GM18858 (cell line): ENCODE results near the gene DAB1.
"Not testable (repeated sequence)": the region's sequence is repeated elsewhere in the genome, so short reads cannot be mapped to it uniquely, and the experiment has no call there.

Experiments
- ATAC-seq: cut with Tn5 transposase; IDR thresholded peaks from one replicate; pipeline ENCODE4 v1.9.1; 2021; ENCODE audit not compliant: unreplicated experiment

Gene DAB1

GRCh38 chr1:57362480-57362879 lies 61.4 kb downstream of the DAB1 start:
- ATAC-seq = no peak

DNA sequence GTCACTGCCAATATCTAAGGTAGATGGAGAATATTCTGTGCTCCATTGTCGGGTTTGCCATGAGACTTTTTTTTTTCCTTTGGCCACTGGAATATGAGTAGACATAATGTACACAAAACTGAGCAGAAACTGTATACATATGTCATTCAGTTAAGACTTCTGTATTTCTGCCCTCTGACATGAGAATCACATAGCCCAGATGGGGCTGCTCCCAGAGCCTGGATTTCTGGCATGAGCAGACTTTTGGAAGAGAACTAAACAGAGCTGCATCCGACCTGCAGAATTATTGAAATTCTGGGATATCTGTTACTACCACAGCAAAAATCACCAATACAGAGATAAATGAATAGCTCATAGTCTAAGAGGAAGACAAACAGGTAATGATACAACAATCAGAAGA lies 62.3 kb downstream of the DAB1 start:
- ATAC-seq = no peak

GRCh38 chr1:57360846-57361407 lies 62.9 kb downstream of the DAB1 start:
- no peak for ATAC-seq

DNA sequence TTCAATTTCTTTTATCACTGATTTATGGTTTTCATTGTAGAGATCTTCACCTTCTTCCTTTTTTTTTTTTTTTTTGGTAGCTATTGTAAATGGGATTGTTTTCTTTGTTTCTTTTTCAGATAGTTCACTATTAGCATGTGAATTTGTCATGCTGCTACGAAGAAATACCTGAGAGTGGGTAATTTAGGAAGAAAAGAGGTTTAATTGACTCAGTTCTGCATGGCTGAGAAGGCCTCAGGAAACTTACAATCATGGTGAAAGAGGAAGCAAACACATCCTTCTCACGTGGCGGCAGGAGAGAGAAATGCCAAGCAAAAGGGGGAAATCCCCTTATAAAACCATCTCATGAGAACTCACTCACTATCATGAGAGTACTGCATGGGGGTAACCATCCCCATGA lies 66.4 kb downstream of the DAB1 start:
- no peak for ATAC-seq

DNA sequence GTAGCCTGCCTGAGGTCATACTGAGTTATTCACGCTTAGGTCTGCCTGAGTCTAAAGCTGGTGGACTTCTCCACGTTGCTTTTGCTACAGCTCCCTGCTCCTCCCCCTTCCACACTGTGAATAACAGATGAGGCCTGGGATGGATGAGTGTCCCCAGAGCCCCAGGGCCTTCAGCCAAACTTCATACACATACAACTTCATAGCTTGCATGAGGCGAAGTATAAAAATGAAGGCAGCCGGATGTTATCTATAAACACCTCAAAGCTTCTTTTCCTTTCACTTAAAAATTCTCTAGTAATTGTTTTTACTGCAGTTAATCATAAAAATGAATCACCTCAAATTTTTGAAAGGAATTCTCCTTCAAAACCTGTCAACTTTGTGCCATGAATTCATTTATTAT lies 70.2 kb downstream of the DAB1 start:
- ATAC-seq = no peak

DNA sequence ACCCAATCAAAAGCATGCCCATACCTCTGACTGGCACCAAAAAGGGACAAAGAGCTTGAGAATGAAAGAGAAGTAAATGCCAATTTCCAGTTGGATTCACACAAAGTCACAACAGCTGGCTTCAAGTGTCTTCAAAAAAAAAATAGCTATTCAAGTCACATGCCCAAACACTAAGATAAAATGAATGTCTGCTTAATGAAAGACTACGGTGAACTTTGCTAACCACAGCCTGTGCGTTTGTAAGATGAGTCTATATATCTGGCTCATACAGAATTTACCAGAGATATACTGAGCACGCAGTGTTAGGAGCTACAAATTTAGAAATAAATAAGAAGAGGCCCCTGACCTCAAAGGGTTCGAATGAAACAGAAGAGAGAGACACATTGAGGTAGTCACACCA lies 73.2 kb downstream of the DAB1 start:
- ATAC-seq = no peak

GRCh38 chr1:57348921-57349320 lies 74.9 kb downstream of the DAB1 start:
- no peak for ATAC-seq

DNA sequence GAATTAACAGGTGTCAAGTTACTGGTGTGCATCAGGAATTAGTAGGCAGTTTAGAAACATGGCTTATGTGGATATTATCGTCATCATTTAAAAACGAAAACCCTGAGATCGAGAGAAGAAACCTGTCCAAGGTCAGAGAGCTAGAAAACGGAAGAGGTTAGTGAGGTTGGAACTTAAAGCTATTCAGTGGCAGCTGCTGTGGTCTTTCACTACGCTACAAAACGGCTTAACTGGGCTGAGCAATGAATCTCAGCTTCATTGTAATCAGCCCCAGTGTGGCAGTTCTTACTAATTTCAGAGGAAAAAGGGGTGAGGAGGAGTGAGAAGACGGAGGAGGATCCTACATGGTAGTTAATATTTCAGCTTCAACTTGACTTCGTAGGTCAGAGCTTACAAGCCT lies 77.9 kb downstream of the DAB1 start:
- no peak for ATAC-seq

DNA sequence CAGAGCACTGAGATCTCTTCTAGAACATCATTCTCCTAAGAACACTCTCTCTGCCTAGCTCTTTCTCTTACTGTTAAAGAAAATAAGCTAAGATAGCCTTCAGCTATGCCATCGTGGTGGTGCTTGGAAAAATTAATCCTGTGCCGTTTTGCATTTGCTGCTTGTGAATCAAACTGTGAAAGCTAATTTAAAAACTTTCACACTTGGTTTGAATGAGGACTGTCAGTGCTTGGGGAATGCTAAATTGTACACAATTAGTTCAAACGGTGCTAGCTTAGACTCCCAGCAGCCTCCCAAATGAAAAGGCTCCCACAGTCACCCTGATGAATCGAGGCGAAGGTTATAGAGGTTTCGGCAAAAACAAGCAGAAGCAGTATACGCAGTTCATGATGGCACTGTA lies 79.6 kb downstream of the DAB1 start:
- no peak for ATAC-seq

- ATAC-seq = not testable (repeated sequence)
These were observed 80.5 kb downstream of the DAB1 start for GRCh38 chr1:57343298-57343915.

- ATAC-seq = no peak
These were observed 82.1 kb downstream of the DAB1 start for GRCh38 chr1:57341721-57342120.

GRCh38 chr1:57340334-57341070 lies 83.4 kb downstream of the DAB1 start:
- ATAC-seq = no peak

GRCh38 chr1:57337623-57338022 lies 86.2 kb downstream of the DAB1 start:
- no peak for ATAC-seq

DNA sequence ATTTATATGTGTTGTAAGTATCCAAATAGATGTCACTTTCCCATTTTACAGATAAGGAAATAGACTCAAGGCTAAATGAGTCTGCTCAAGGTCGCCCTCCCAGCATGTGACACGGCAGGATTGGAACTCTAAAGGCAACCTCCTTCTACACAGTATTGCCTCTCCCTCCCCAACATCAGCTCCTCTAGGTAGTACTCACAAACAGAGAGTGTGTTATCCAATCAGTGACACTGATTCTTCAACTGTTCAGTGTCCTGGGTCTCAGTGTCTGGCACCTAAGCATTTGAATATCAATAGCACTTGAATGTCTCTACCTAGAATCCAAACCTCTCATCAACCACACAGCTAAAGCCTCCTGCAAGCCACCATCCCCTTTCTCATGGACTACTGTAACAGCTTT lies 87.1 kb downstream of the DAB1 start:
- no peak for ATAC-seq

DNA sequence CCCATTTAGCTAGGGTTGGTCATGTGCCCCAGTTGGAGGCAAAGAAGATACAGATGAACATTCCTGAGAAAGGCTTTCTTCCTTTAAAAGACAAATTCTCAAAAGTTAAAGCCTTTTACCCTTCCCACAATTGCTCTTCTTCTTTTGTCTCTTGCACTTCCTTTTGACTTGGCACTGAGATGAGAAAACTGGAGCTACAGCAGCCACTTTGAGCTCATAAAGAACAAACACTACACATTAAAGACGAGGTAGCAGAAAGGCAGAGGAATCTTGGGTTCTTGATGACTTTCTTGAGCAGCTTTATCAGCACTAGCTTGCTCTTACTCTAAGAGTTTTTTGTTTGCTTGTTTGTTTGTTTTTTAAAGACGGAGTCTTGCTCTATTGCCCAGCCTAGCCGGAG lies 92.2 kb downstream of the DAB1 start:
- no peak for ATAC-seq

DNA sequence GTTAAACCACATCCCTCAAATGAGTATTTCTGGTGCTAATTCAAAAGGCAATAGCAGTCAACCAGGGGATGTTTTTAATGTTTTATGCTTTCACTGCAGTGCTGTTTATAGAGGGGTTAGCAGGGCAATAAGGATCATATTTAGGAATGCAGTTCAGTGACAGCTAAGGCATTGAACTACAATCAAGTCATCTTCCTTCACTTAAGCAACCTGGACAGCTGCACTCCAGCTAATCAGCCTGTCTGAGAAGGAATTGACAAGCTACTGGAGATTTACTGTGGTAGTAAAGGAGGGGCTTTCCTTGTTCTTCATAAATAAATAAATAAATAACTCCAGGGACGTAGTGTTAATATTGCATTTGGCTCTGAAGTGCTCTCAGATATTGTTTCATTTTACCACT lies 93.9 kb downstream of the DAB1 start:
- no peak for ATAC-seq

GRCh38 chr1:57329001-57329527 lies 94.8 kb downstream of the DAB1 start:
- ATAC-seq = no peak

- no peak for ATAC-seq
These were observed 95.9 kb downstream of the DAB1 start for GRCh38 chr1:57327946-57328345.

GRCh38 chr1:57327336-57327735 lies 96.5 kb downstream of the DAB1 start:
- ATAC-seq = no peak

- no peak for ATAC-seq
These were observed 98.3 kb downstream of the DAB1 start for GRCh38 chr1:57325536-57325935.

DNA sequence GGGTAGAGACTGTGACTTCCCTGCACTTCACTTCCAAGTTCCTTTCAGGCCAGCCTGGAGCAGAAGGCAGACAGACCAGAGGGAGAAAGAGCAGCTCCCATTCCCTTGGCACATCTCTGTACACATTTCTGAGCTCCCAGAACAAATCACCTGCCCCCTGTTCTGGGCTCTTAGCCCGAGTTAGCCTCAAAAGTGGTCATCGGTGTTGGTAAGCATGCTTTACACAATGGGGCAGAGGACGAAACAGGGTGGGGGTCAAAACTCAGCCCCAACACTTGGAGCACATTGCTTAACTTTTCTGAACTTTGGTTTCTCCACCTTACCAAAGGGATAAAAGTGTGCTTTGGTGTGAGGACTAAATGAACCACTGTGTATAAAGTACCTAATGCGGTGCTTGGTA lies 98.7 kb downstream of the DAB1 start:
- no peak for ATAC-seq

DNA sequence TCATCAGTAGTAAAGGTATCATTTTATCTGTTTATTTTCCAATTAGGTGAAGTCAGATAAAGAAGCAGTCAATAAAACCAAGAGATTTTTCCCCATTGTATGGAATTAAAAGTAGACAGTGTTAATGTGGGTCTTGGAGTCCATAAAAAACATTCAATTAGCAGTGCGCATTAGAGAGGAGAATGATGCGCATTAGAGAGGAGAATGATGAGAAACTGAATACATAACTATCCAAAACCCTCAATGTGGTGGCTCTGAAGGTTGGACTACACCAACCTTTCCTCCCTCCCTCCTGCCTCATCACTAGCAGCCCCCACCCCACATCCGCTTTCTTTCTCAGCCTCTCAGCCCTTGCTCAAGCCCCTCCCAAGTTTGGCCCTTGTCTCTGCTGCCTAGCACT lies 99.5 kb downstream of the DAB1 start:
- ATAC-seq = no peak
